ENCODE data around the gene TMEM238L.

The TMEM238L gene

DNA sequence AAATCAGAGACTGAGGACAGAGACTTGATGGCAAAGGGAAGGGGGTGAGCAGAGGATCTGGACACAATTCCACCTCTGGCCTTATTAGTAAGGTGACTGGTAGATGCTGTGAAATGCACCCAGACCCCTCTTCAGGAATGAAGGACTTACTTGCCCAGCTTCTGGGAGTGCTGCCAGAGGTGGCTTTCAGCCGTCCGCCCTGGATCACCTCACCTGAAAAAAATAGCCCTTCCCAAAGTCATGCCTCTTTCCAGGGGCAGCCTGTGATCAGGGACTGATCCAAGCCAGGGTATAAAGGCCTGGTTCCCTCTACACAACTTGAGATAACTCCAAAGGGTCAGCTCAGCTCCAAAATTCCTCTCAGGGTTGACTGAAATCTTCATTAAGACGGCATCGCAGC lies 53.7 kb downstream of the TMEM238L start:
- in situ Hi-C loops (cut with HindIII; ENCODE audit: low sequenced_read_pairs), result no loop called here

DNA sequence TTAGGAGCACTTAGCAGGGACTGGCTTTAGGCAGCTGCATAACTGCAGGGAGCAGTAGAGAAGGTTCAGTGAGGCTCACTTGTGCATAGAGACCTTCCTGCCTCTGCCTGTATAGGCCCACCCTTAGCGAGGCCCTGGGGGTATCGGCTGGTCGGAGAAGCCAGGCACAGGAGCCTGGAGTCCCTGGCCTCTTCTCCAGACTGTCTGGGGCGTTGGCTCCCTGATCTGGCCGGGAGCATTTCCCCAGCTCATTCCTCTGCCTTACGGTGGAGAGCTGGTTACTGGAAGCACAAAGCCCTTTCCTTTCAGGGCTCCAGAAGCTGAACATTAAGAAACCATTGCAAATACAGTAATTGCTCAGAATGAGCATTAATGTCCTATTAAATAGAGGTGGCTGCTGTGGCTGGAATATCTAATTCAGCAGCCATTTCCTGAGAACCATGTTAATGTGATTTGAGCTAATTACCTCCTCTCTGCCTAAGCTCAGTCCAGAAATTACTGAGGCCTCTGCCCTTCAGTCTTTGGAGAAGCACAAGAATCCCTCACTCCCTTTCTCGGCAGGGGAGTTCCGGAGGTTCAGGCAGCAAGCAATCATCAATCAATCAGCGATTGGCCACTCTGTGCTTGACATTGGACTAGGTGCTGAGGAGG lies 55.2 kb downstream of the TMEM238L start:
- in situ Hi-C loops (cut with HindIII; ENCODE audit: low sequenced_read_pairs), result loop anchor here (25.0 kb wide), 1 partner anchor 89 kb away; the partner anchor contains the start of gene PIRT

DNA sequence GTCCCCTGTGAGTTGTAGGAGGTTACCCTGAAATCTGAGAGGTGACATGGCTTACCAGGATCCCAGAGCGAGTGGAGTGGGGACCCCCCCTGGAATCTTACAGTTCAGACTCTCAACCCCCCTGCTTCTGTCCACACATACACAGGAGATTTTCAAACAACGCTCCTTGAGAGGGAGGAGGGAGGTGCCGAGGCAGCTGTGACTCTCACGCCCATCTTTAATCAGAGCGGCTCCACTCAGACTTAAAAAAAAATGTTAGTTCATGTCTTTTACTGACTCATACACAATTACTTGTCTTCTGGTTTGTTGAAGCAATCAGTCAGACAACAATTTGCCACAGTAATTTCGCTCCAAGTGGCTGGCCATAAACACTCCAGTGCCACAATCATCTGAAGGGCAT lies 58.7 kb downstream of the TMEM238L start:
- in situ Hi-C loops (cut with HindIII; ENCODE audit: low sequenced_read_pairs), result loop anchor here (25.0 kb wide), 1 partner anchor 92 kb away; the partner anchor contains the start of gene PIRT
